PC-3 (cell line): Measurements from ENCODE around the gene TOX3. TPM values are rescaled to one million over a fixed set of nuclear protein-coding genes. Genes with fewer than 3 reads are reported as not detected.

Experiments
- ATAC-seq: fragments of 200-7000 bp; cut with Tn5 transposase; 2 replicates; pipeline ENCODE4 v1.9.1; 2020; ENCODE audit warnings: mild to moderate bottlenecking, moderate library complexity
- BruUV-seq: library from RNA; stranded (reverse); fragments of 400-500 nt; replicated peaks from 2 replicates; lab custom pipeline; 2021; lab: Mats Ljungman, UMichigan
- CTCF ChIA-PET: fragments of 300-600 bp; sonication (Branson Sonifier 250); formaldehyde crosslinking; loops from one replicate; lab custom pipeline; 2022; ENCODE audit warnings: antibody characterized with exemption; lab: Charles Lee
- POLR2A ChIA-PET: fragments of 300-600 bp; sonication (Branson Sonifier 250); formaldehyde crosslinking; loops from one replicate; lab custom pipeline; 2022; ENCODE audit warnings: antibody characterized with exemption; ENCODE audit not compliant: unreplicated experiment; lab: Charles Lee
- DNase-seq: peaks from one replicate; pipeline ENCODE4 v3.0.0-alpha.2; 2015
- H2AFZ ChIP-seq: fragments of 300-600 bp; sonication (generic); 2 replicates; pipeline ENCODE4 v1.6.0; 2016; ENCODE audit warnings: antibody characterized with exemption, low read length
- H3F3A ChIP-seq: fragments of 300-600 bp; sonication (generic); one replicate; pipeline ENCODE4 v1.6.0; 2017; ENCODE audit warnings: antibody characterized with exemption, low read length, control low read depth, mild to moderate bottlenecking; ENCODE audit not compliant: unreplicated experiment
- H3K27ac ChIP-seq: fragments of 300-600 bp; sonication (generic); 2 replicates; pipeline ENCODE4 v1.5.1; 2016; ENCODE audit warnings: mild to moderate bottlenecking, low read length
- H3K27me3 ChIP-seq: fragments of 300-600 bp; sonication (generic); 2 replicates; pipeline ENCODE4 v1.6.1; 2016; ENCODE audit warnings: low read length, mixed read lengths
- H3K36me3 ChIP-seq: fragments of 300-600 bp; sonication (generic); 2 replicates; pipeline ENCODE4 v1.6.1; 2016; ENCODE audit warnings: low read depth, mixed run types, low read length, mixed read lengths
- H3K4me1 ChIP-seq: fragments of 300-600 bp; sonication (generic); 2 replicates; pipeline ENCODE4 v1.5.1; 2016; ENCODE audit warnings: low read length; ENCODE audit not compliant: insufficient read depth
- H3K4me2 ChIP-seq: fragments of 300-600 bp; sonication (generic); 2 replicates; pipeline ENCODE4 v1.6.0; 2016; ENCODE audit warnings: low read length
- H3K4me3 ChIP-seq: fragments of 300-600 bp; sonication (generic); 2 replicates; pipeline ENCODE4 v1.5.1; 2016; ENCODE audit warnings: mild to moderate bottlenecking, low read length, mixed read lengths
- H3K79me2 ChIP-seq: fragments of 300-600 bp; sonication (generic); 2 replicates; pipeline ENCODE4 v1.6.1; 2017; ENCODE audit warnings: low read length, mixed read lengths
- H3K9ac ChIP-seq: fragments of 300-600 bp; sonication (generic); 2 replicates; pipeline ENCODE4 v1.6.0; 2016; ENCODE audit warnings: mild to moderate bottlenecking, low read length
- H3K9me2 ChIP-seq: fragments of 300-600 bp; sonication (generic); replicated peaks from 2 replicates; pipeline ENCODE4 v1.6.1; 2016; ENCODE audit warnings: mixed run types, low read length, mixed read lengths
- H3K9me3 ChIP-seq: fragments of 300-600 bp; sonication (generic); 2 replicates; pipeline ENCODE4 v1.6.1; 2016; ENCODE audit warnings: low read length, mixed read lengths
- H4K20me1 ChIP-seq: fragments of 300-600 bp; sonication (generic); 2 replicates; pipeline ENCODE4 v1.6.1; 2016; ENCODE audit warnings: low read length, mixed read lengths
- EZH2 ChIP-seq: fragments of 300-600 bp; sonication (generic); IDR thresholded peaks from one replicate; pipeline ENCODE4 v1.6.1; 2017; ENCODE audit warnings: antibody characterized with exemption, mild to moderate bottlenecking, low read length; ENCODE audit not compliant: unreplicated experiment
- EZH2phosphoT487 ChIP-seq: fragments of 300-600 bp; sonication (generic); IDR thresholded peaks from 2 replicates; pipeline ENCODE4 v1.6.1; 2018; ENCODE audit warnings: mild to moderate bottlenecking, antibody characterized with exemption, low read length, borderline replicate concordance
- intact Hi-C: fragments of 100-400 bp; cut with micrococcal nuclease; formaldehyde crosslinking; loops from 2 replicates; pipeline ENCODE4 v1.9.0; 2023
- total RNA-seq: library from RNA; depleted of rRNA; stranded (reverse); fragments of >200 nt; gene quantifications from 2 replicates; pipeline ENCODE4 v1.2.3, GENCODE V29; 2014
- TF ChIP-seq, protein P1 (sequence below): fragments of 300-600 bp; sonication (generic); conservative IDR thresholded peaks from 2 replicates; pipeline ENCODE4 v1.5.1; 2017; ENCODE audit warnings: antibody characterized with exemption, low read depth, mild to moderate bottlenecking, low read length

TOX3 gene
- total RNA-seq, 1 experiment from 2014 or later: not detected

GRCh38 chr16:52561910-52562741 is 15.2 kb upstream of the TOX3 start:
- no peaks in the 10 kb centered on the region for H3K4me1 ChIP-seq
- no peak overlapping the region for H3K9ac ChIP-seq
- ChIA-PET POLR2A (no interaction called here), CTCF (no interaction called here)
- no peaks in the 10 kb centered on the region for H3K79me2 ChIP-seq
- H3K4me3 ChIP-seq: no peak overlapping the region
- no peak overlapping the region for H2AFZ ChIP-seq
- DNase-seq (no peak), ATAC-seq (no peak)
- H3K9me3 ChIP-seq: no peaks in the 10 kb centered on the region
- TF ChIP-seq, protein P1, sequence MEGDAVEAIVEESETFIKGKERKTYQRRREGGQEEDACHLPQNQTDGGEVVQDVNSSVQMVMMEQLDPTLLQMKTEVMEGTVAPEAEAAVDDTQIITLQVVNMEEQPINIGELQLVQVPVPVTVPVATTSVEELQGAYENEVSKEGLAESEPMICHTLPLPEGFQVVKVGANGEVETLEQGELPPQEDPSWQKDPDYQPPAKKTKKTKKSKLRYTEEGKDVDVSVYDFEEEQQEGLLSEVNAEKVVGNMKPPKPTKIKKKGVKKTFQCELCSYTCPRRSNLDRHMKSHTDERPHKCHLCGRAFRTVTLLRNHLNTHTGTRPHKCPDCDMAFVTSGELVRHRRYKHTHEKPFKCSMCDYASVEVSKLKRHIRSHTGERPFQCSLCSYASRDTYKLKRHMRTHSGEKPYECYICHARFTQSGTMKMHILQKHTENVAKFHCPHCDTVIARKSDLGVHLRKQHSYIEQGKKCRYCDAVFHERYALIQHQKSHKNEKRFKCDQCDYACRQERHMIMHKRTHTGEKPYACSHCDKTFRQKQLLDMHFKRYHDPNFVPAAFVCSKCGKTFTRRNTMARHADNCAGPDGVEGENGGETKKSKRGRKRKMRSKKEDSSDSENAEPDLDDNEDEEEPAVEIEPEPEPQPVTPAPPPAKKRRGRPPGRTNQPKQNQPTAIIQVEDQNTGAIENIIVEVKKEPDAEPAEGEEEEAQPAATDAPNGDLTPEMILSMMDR: no peak
- TF ChIP-seq EZH2 (no peak), EZH2phosphoT487 (no peak)
- H4K20me1 ChIP-seq: no peaks in the 10 kb centered on the region
- H3F3A ChIP-seq: no peaks in the 10 kb centered on the region
- intact Hi-C loops: no loop called here
- H3K27me3 ChIP-seq: no peaks in the 10 kb centered on the region
- H3K9me2 ChIP-seq: no peaks in the 10 kb centered on the region
- no peak overlapping the region for H3K4me2 ChIP-seq
- H3K27ac ChIP-seq: no peak overlapping the region
- BruUV-seq: no TSS peak
- H3K36me3 ChIP-seq: no peaks in the 10 kb centered on the region

- ChIA-PET CTCF (no interaction called here), POLR2A (no interaction called here)
- H3K9ac ChIP-seq: no peak overlapping the region
- no TSS peak for BruUV-seq
- ATAC-seq (no peak), DNase-seq (no peak)
- H3K27me3 ChIP-seq: no peaks in the 10 kb centered on the region
- no peaks in the 10 kb centered on the region for H3K4me1 ChIP-seq
- H3K27ac ChIP-seq: no peak overlapping the region
- no peaks in the 10 kb centered on the region for H3K36me3 ChIP-seq
- H3K9me2 ChIP-seq: no peaks in the 10 kb centered on the region
- no peaks in the 10 kb centered on the region for H3K9me3 ChIP-seq
- H3K4me3 ChIP-seq: no peak overlapping the region
- no peak overlapping the region for H3K4me2 ChIP-seq
- H2AFZ ChIP-seq: no peak overlapping the region
- no peaks in the 10 kb centered on the region for H3F3A ChIP-seq
- intact Hi-C loops: no loop called here
- no peaks in the 10 kb centered on the region for H3K79me2 ChIP-seq
- no peaks in the 10 kb centered on the region for H4K20me1 ChIP-seq
- TF ChIP-seq EZH2: no peak
- TF ChIP-seq EZH2phosphoT487: no peak
- TF ChIP-seq, protein P1: no peak
These were observed 11.5 kb upstream of the TOX3 start for GRCh38 chr16:52558448-52558847.

GRCh38 chr16:52557236-52557635 is 10.3 kb upstream of the TOX3 start:
- H3K27ac ChIP-seq: no peak overlapping the region
- ChIA-PET CTCF (no interaction called here), POLR2A (no interaction called here)
- no peak overlapping the region for H3K4me2 ChIP-seq
- H3K4me1 ChIP-seq: no peaks in the 10 kb centered on the region
- H3K4me3 ChIP-seq: no peak overlapping the region
- ATAC-seq (no peak), DNase-seq (no peak)
- no peaks in the 10 kb centered on the region for H3K9me2 ChIP-seq
- no peaks in the 10 kb centered on the region for H3F3A ChIP-seq
- no peaks in the 10 kb centered on the region for H3K27me3 ChIP-seq
- no peak for TF ChIP-seq EZH2phosphoT487
- TF ChIP-seq EZH2: no peak
- TF ChIP-seq, protein P1: no peak
- no peak overlapping the region for H2AFZ ChIP-seq
- no peaks in the 10 kb centered on the region for H3K36me3 ChIP-seq
- no peaks in the 10 kb centered on the region for H3K9me3 ChIP-seq
- no peaks in the 10 kb centered on the region for H3K79me2 ChIP-seq
- BruUV-seq: no TSS peak
- intact Hi-C loops: no loop called here
- H3K9ac ChIP-seq: no peak overlapping the region
- H4K20me1 ChIP-seq: no peaks in the 10 kb centered on the region
